Kidney epithelial cell (primary cell): ENCODE data around the gene DNAJC10. TPM values are rescaled to one million over a fixed set of nuclear protein-coding genes. Genes with fewer than 3 reads are reported as not detected.

Source experiments
- DNase-seq: peaks from one replicate; pipeline ENCODE4 v3.0.0-alpha.2; 2010; ENCODE audit warnings: low read depth
- H3K27me3 ChIP-seq: 2 replicates; pipeline ENCODE4 v1.6.0; 2011; ENCODE audit warnings: low read length; ENCODE audit not compliant: control insufficient read depth, insufficient read depth
- H3K36me3 ChIP-seq: 2 replicates; pipeline ENCODE4 v1.5.1; 2011; ENCODE audit warnings: low read length; ENCODE audit not compliant: control insufficient read depth, insufficient read depth
- H3K4me3 ChIP-seq: 2 replicates; pipeline ENCODE4 v1.5.1; 2011; ENCODE audit warnings: low read depth, mild to moderate bottlenecking, control low read depth, low read length
- CTCF ChIP-seq: IDR thresholded peaks from 2 replicates; pipeline ENCODE4 v1.5.1; 2011; ENCODE audit warnings: mild to moderate bottlenecking, moderate library complexity, low read length, control low read depth, inconsistent platforms; ENCODE audit not compliant: insufficient read depth, poor library complexity, severe bottlenecking
- total RNA-seq: library from RNA; depleted of rRNA; stranded (reverse); fragments of >200 nt; gene quantifications from 2 replicates; pipeline ENCODE4 v1.2.3, GENCODE V29; 2015

The DNAJC10 gene
- total RNA-seq, 1 donor from 2014 or later: 171 TPM

- Histone ChIP-seq H3K27me3 (no peaks in the 10 kb centered on the region), H3K4me3 (no peak overlapping the region), H3K36me3 (no peaks in the 10 kb centered on the region)
- DNase-seq: no peak
- TF ChIP-seq CTCF: no peak
Measured at GRCh38 chr2:182833084-182833854, 117.2 kb downstream of the DNAJC10 start.

GRCh38 chr2:182834293-182834692 is 118.2 kb downstream of the DNAJC10 start:
- DNase-seq: no peak
- no peak for TF ChIP-seq CTCF
- H3K27me3 ChIP-seq: no peaks in the 10 kb centered on the region
- no peak overlapping the region for H3K4me3 ChIP-seq
- H3K36me3 ChIP-seq: no peaks in the 10 kb centered on the region

GRCh38 chr2:182836451-182836850 is 120.4 kb downstream of the DNAJC10 start:
- no peaks in the 10 kb centered on the region for H3K36me3 ChIP-seq
- TF ChIP-seq CTCF: no peak
- no peaks in the 10 kb centered on the region for H3K27me3 ChIP-seq
- DNase-seq: no peak
- H3K4me3 ChIP-seq: no peak overlapping the region

Other genes starting within 250 kb of the DNAJC10 start
- 0.17 TPM in 1 of 2 replicates, not detected in the other for gene FRZB, start 150.4 kb downstream of the DNAJC10 start, total RNA-seq